22Rv1 (cell line): ENCODE results near the gene EBF3.

Experiments used
- CTCF ChIP-seq: fragments of 450-650 bp; IDR thresholded peaks from 2 replicates; pipeline ENCODE4 v1.5.1; 2017; ENCODE audit warnings: mild to moderate bottlenecking
- ZFX ChIP-seq: fragments of 450-650 bp; IDR thresholded peaks from 2 replicates; pipeline ENCODE4 v1.6.1; 2017; ENCODE audit warnings: antibody characterized with exemption, borderline replicate concordance

GRCh38 chr10:129945526-129945925 is 18.5 kb downstream of the EBF3 start:
- TF ChIP-seq CTCF: no peak
- no peak for TF ChIP-seq ZFX
